LNCAP (cell line): ENCODE data around the gene IFT122.

ENCODE experiments used
- TF ChIP-seq, protein P1 (sequence below): fragments of 450-650 bp; IDR thresholded peaks from 2 replicates; pipeline ENCODE4 v1.5.1; 2017; ENCODE audit warnings: mild to moderate bottlenecking

IFT122 gene

DNA sequence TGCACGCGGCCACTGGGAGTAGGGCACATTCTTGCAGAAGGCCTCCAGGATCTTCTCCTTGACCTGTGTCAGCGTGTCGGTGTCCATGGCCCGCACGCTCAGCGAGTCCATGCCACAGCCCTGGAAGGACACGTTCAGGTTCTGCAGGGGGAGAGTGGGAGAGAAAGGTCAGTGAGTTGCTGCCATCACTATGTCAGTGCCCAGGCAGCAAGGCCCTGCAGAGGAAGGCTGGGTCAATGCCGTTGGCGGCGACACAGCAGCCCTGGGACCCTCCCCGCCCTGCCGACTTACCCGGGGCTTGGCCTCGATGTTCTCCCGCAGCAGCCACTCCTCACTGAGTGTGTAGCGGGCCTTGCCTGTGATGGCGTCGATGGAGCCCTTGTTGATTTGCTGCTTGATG, 122.8 kb downstream of the IFT122 start:
- TF ChIP-seq, protein P1, sequence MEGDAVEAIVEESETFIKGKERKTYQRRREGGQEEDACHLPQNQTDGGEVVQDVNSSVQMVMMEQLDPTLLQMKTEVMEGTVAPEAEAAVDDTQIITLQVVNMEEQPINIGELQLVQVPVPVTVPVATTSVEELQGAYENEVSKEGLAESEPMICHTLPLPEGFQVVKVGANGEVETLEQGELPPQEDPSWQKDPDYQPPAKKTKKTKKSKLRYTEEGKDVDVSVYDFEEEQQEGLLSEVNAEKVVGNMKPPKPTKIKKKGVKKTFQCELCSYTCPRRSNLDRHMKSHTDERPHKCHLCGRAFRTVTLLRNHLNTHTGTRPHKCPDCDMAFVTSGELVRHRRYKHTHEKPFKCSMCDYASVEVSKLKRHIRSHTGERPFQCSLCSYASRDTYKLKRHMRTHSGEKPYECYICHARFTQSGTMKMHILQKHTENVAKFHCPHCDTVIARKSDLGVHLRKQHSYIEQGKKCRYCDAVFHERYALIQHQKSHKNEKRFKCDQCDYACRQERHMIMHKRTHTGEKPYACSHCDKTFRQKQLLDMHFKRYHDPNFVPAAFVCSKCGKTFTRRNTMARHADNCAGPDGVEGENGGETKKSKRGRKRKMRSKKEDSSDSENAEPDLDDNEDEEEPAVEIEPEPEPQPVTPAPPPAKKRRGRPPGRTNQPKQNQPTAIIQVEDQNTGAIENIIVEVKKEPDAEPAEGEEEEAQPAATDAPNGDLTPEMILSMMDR = no peak

DNA sequence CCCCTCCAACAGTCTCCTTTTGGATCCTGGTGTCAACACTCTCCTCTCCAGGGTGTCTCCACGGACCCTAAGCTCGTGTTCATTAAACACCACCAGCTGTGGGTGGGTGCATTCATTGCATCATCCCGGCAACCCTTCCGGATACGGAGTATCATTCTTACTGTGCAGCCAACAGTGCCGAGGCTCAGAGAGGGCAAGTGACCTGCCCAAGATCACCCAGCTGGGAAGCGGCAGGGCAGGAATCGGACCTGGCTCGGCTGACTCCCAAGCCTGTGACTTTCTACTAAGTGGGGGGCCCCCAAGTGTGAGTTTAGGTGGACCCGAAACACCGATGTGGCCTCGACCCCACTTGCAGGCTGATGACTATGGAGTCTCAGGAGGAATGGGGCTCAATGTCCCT, 123.3 kb downstream of the IFT122 start:
- TF ChIP-seq, protein P1 = no peak

DNA sequence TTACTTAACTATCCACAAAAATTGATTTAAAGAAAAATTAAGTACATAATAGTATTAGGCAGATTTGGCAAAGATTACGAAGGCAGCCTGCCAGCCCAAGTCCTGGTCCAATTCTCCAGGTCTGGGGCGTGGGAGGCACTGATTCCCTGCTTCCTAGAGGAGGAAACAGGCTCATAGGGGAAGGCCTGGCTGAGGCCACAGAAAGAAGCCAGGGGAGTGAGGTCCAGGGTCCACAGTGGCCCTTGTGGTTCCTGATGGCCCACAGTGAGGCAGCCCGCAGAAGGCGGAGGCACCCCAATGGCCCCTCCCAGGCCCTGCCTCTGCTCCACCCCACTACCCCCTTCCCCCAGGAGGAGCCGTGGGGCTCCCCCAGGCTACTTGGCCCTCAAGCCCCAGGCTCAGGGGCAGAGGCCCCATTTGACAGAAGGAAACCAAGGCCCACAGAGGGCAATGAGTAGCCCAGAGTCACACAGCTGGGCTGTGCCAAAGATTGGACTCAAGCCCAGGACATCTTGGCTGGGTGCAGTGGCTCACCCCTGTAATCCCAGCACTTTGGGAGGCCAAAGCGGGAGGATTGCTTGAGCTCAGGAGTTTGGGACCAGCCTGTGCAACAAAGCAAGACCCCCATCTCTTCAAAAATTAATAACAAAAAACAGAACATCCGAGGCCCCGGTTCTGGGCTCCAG, 124.0 kb downstream of the IFT122 start:
- TF ChIP-seq, protein P1 = no peak

DNA sequence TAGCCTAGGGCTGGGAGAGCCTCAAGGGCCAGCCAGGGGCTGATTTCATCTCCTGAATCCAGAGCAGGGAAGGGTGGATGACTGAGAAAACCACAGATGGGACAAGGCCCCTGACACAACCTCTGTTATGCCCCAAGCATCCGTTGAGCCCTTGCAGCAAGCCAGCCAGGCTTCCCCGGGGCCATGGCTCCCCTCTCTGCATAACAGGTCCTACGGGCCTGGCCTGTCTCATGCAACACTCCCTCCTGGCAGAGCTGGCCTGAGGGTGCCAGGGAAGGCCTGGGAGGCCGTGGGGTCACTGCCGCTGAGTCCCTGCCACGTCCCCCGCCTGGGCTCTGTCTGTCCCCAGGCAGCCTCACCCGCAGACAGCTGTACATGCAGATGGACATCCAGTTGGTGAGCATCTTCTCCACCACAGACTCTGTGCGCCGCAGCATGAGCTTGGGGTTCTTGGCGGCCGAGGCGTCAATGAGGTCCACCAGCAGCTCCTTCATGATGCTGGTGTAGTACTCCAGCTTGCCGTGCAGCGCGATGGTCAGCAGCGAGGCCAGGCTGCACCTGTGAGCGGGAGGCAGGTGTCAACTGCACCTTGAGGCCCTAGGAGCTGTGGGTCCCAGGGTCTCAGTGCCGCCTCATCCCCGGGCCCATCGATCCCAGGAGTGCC, 125.1 kb downstream of the IFT122 start:
- TF ChIP-seq, protein P1 = no peak

DNA sequence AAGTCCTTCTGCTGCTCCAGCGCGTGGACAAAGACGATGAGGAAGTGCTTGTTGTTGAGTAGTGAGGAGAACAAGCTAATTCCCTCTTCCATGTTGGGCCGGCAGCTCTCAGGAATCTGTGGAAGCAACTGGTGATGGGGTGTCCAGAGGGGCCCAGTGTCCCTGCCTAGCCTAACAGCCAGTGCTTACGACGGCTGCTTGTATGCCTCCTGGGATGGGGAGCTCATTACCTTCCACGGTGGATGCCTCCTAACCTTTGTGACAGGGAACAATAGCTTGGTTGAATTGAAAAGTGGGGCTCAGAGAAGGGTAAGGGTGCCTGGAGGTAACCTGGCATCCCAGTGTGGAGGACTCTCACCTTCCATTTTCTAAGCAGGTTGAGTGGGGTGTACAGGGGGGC, 125.9 kb downstream of the IFT122 start:
- TF ChIP-seq, protein P1 = no peak

DNA sequence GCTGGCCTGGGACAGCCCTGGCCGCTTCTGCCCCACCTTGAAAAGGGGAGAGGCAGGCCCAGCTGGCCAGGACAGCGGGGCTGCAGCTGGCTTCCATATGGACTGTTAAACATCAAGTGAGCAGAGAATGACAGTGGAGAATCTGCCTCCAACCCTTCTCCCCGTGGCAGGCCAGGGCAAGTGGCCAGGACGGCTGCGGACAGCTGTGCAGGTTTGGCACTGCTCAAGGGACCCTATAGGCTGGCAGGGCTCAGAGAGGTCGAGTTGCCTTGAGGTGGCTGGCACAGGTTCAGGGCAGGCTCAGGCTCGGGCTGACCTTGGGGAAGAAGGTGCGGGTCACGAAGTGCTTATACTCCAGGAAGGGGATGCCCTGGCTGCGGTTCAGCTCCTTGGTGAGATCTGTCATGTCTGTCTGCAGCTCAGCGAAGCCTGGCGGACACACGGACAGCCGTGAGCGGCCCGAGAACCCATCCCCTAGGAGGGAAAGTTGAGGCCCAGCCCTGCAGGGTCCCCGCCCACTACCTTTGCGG, 127.2 kb downstream of the IFT122 start:
- TF ChIP-seq, protein P1 = no peak

DNA sequence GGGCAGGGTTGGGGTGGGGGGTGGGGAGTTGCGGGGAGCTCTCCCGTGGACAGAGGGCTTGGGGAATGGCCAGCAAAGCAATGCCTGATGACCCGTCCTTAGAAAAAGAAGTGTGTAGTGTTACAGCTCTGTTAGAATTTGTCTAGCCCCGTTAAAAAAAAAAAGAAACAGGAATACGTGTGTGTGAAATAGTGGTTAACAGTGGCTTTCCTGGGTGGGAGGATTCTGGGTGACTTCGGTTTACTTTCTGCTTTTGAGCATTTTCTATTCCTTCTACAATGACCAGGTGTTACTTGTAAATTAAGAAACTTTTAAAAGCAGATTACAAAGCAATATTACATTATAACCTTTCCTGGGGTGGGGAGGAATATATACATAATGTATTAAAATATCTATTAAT, 127.9 kb downstream of the IFT122 start:
- TF ChIP-seq, protein P1 = no peak
